Prostate gland (tissue), 2 donors: Measurements from ENCODE around the gene DNAJB14. TPM values are rescaled to one million over a fixed set of nuclear protein-coding genes. Genes with fewer than 3 reads are reported as not detected.

Experiments
- DNase-seq: peaks from one replicate; pipeline ENCODE4 v3.0.0-alpha.2; 2019; ENCODE audit warnings: low spot score
- H3K27ac ChIP-seq, 2 donors: fragments of 200-600 bp; sonication (generic); 2 replicates each; pipeline ENCODE4 v1.5.1; 2017 to 2019
- H3K27me3 ChIP-seq: fragments of 200-600 bp; sonication (generic); replicated peaks from 2 replicates; pipeline ENCODE4 v1.5.1; 2019; ENCODE audit not compliant: insufficient read depth
- H3K36me3 ChIP-seq, 2 donors: fragments of 200-600 bp; sonication (generic); 1 replicate in 1 of 2; 2 replicates in 1 of 2; pipeline versions ENCODE4 v1.5.1 to v1.8.1; 2017 to 2019
- H3K4me1 ChIP-seq: fragments of 200-600 bp; sonication (generic); replicated peaks from 2 replicates; pipeline ENCODE4 v1.5.1; 2019
- H3K4me3 ChIP-seq, 2 donors: fragments of 200-600 bp; sonication (generic); 2 replicates each; pipeline ENCODE4 v1.5.1; 2017 to 2019
- H3K9me3 ChIP-seq: fragments of 200-600 bp; sonication (generic); 2 replicates; pipeline ENCODE4 v1.5.1; 2017
- POLR2A ChIP-seq: fragments of 450-650 bp; IDR thresholded peaks from one replicate; pipeline ENCODE4 v1.6.1; 2016; ENCODE audit warnings: antibody characterized with exemption, mild to moderate bottlenecking
- POLR2AphosphoS5 ChIP-seq: sonication (generic); formaldehyde crosslinking; IDR thresholded peaks from one replicate; pipeline ENCODE4 v1.6.1; 2017; ENCODE audit warnings: antibody characterized with exemption
- WGBS: methylation state at CpG from one replicate; pipeline ENCODE4 v1.1.5; 2018; 5-methylcytosine and 5-hydroxymethylcytosine counted together
- intact Hi-C: fragments of 100-400 bp; cut with DNase I; formaldehyde crosslinking; loops from one replicate; pipeline ENCODE4 v1.14.2; 2022
- total RNA-seq, 2 donors: library from RNA; depleted of rRNA; stranded (reverse); fragments of >200 nt; gene quantifications; one replicate each; pipeline ENCODE4 v1.1.0, GENCODE V29; 2016
- TF ChIP-seq, protein P1 (sequence below), 4 experiments: fragments of 200-600 bp in 2 of 4; fragments of 450-650 bp in 2 of 4; sonication (generic) in 2 of 4; IDR thresholded peaks; 1 replicate in 3 of 4; 2 replicates in 1 of 4; pipeline ENCODE4 v1.5.1; 2016 to 2019; ENCODE audit warnings: antibody characterized with exemption in 4 of 4, mild to moderate bottlenecking in 2 of 4, moderate library complexity in 2 of 4

Gene DNAJB14
- total RNA-seq, 2 donors from 2014 or later: 23.3 to 27.4 TPM

DNA sequence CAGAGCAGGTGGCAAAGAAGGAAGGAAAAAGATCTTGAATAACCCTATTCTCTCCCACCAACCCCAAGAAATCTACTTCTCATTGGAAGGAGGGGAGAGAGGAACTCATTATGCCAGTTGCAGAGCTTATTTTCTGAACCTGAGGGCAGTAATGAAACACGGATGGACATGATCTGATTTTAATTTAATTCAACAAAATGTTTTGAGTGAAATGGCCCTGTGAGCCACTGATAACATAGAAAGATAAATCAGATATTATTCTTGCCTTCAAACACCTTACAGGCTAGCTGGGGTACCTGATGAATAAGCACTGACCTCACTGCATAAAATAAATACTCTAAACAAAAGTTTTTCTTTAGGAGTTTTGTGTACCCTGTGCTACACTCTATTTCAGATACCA is 99.5 kb downstream of the DNAJB14 start:
- Histone ChIP-seq H3K9me3 (no peaks in the 10 kb centered on the region), H3K4me1 (no peaks in the 10 kb centered on the region), H3K27me3 (no peaks in the 10 kb centered on the region), H3K27ac (no peak overlapping the region), H3K4me3 (no peak overlapping the region), H3K36me3 (no peaks in the 10 kb centered on the region)
- no peak for DNase-seq
- TF ChIP-seq POLR2A (no peak), POLR2AphosphoS5 (no peak)
- TF ChIP-seq, protein P1, sequence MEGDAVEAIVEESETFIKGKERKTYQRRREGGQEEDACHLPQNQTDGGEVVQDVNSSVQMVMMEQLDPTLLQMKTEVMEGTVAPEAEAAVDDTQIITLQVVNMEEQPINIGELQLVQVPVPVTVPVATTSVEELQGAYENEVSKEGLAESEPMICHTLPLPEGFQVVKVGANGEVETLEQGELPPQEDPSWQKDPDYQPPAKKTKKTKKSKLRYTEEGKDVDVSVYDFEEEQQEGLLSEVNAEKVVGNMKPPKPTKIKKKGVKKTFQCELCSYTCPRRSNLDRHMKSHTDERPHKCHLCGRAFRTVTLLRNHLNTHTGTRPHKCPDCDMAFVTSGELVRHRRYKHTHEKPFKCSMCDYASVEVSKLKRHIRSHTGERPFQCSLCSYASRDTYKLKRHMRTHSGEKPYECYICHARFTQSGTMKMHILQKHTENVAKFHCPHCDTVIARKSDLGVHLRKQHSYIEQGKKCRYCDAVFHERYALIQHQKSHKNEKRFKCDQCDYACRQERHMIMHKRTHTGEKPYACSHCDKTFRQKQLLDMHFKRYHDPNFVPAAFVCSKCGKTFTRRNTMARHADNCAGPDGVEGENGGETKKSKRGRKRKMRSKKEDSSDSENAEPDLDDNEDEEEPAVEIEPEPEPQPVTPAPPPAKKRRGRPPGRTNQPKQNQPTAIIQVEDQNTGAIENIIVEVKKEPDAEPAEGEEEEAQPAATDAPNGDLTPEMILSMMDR (IDR thresholded peaks at IDR 0.05): no peak
- 69% methylated on average over 1 of the region's 1 CpG for WGBS
- intact Hi-C loops: no loop called here

Other genes starting within 250 kb of the DNAJB14 start
- gene DAPP1, start 129.8 kb downstream of the DNAJB14 start, total RNA-seq: 1 to 10 TPM; 1.1 to 2.0 TPM
- gene LAMTOR3, start 52.2 kb downstream of the DNAJB14 start, total RNA-seq: 10 to 100 TPM; 51.6 to 78.7 TPM
- gene H2AZ1, start 3.7 kb upstream of the DNAJB14 start, total RNA-seq: 100 to 1,000 TPM; 148 to 157 TPM
- 1 to 10 TPM in 1 of 2 donors, under 1 TPM in 1; 0.85 to 2.6 TPM for gene DDIT4L, start 243.8 kb upstream of the DNAJB14 start, total RNA-seq